ENCODE measurements around the gene LY6G6C.

Gene LY6G6C

GRCh38 chr6:31697555-31697954, 24.0 kb downstream of the LY6G6C start:
- DNase-seq (ENCODE audit: low read depth): no peak
- no peak for TF ChIP-seq CTCF (IDR thresholded peaks at IDR 0.05; ENCODE audit: control insufficient read depth, insufficient read depth, low read depth, low read length, missing control alignments)
- H3K4me3 ChIP-seq (ENCODE audit: control insufficient read depth, low read depth, low read length): no peak overlapping the region

- no peak for TF ChIP-seq CTCF (IDR thresholded peaks at IDR 0.05; ENCODE audit: control insufficient read depth, insufficient read depth, low read depth, low read length, missing control alignments)
- DNase-seq (ENCODE audit: low read depth): no peak
- no peak overlapping the region for H3K4me3 ChIP-seq (ENCODE audit: control insufficient read depth, low read depth, low read length)
Observed at GRCh38 chr6:31693535-31693934, 28.0 kb downstream of the LY6G6C start.

GRCh38 chr6:31692886-31693285, 28.7 kb downstream of the LY6G6C start:
- DNase-seq (ENCODE audit: low read depth): no peak
- no peak for TF ChIP-seq CTCF (IDR thresholded peaks at IDR 0.05; ENCODE audit: control insufficient read depth, insufficient read depth, low read depth, low read length, missing control alignments)
- no peak overlapping the region for H3K4me3 ChIP-seq (ENCODE audit: control insufficient read depth, low read depth, low read length)

- no peak for DNase-seq (ENCODE audit: low read depth)
- no peak overlapping the region for H3K4me3 ChIP-seq (ENCODE audit: control insufficient read depth, low read depth, low read length)
- no peak for TF ChIP-seq CTCF (IDR thresholded peaks at IDR 0.05; ENCODE audit: control insufficient read depth, insufficient read depth, low read depth, low read length, missing control alignments)
Observed at GRCh38 chr6:31692353-31692752, 29.2 kb downstream of the LY6G6C start.

GRCh38 chr6:31691564-31692108, 29.9 kb downstream of the LY6G6C start:
- H3K4me3 ChIP-seq (ENCODE audit: control insufficient read depth, low read depth, low read length): no peak overlapping the region
- no peak for TF ChIP-seq CTCF (IDR thresholded peaks at IDR 0.05; ENCODE audit: control insufficient read depth, insufficient read depth, low read depth, low read length, missing control alignments)
- DNase-seq (ENCODE audit: low read depth): no peak

GRCh38 chr6:31691078-31691463, 30.5 kb downstream of the LY6G6C start:
- TF ChIP-seq CTCF (IDR thresholded peaks at IDR 0.05; ENCODE audit: control insufficient read depth, insufficient read depth, low read depth, low read length, missing control alignments): no peak
- DNase-seq (ENCODE audit: low read depth): no peak
- no peak overlapping the region for H3K4me3 ChIP-seq (ENCODE audit: control insufficient read depth, low read depth, low read length)

Data from AG09309 (cell line).